Left kidney (tissue), 2 donors: Measurements from ENCODE around the gene DDIT3. TPM values are rescaled to one million over a fixed set of nuclear protein-coding genes. Genes with fewer than 3 reads are reported as not detected.
"Not testable (repeated sequence)": the region's sequence is repeated elsewhere in the genome, so short reads cannot be mapped to it uniquely, and the experiment has no call there.

Experiments
- DNase-seq: peaks from one replicate; pipeline ENCODE4 v3.0.0-alpha.2; 2013
- polyA plus RNA-seq: library from polyadenylated mRNA; unstranded; fragments of 120-200 nt; gene quantifications from one replicate; pipeline ENCODE4 v1.2.1, GENCODE V29; 2013; ENCODE audit not compliant: insufficient read length

Gene DDIT3
- polyA plus RNA-seq, 1 donor = 25.4 TPM

- no peak for DNase-seq
Measured at GRCh38 chr12:57526477-57527126, 6.3 kb upstream of the DDIT3 start.

DNA sequence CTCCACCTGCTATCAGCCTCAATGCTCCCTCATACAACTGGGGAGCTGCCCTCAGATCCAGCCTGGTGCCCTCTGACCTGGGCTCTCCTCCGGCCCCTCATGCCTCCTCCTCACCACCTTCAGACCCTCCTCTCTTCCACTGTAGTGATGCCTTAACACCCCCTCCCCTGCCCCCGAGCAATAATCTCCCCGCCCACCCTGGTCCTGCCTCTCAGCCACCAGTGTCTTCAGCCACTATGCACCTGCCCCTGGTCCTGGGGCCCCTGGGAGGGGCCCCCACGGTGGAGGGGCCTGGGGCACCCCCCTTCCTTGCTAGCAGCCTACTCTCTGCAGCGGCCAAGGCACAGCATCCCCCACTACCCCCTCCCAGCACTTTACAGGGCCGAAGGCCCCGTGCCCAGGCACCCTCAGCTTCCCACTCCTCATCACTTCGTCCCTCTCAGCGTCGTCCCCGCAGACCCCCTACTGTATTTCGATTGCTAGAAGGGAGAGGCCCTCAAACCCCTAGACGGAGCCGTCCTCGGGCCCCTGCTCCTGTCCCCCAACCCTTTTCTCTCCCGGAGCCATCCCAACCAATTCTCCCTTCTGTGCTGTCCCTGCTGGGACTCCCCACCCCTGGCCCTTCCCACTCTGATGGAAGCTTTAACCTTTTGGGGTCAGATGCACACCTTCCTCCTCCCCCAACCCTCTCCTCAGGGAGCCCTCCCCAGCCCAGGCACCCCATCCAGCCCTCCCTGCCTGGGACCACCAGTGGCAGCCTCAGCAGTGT is 5.5 kb upstream of the DDIT3 start:
- no peak for DNase-seq

DNA sequence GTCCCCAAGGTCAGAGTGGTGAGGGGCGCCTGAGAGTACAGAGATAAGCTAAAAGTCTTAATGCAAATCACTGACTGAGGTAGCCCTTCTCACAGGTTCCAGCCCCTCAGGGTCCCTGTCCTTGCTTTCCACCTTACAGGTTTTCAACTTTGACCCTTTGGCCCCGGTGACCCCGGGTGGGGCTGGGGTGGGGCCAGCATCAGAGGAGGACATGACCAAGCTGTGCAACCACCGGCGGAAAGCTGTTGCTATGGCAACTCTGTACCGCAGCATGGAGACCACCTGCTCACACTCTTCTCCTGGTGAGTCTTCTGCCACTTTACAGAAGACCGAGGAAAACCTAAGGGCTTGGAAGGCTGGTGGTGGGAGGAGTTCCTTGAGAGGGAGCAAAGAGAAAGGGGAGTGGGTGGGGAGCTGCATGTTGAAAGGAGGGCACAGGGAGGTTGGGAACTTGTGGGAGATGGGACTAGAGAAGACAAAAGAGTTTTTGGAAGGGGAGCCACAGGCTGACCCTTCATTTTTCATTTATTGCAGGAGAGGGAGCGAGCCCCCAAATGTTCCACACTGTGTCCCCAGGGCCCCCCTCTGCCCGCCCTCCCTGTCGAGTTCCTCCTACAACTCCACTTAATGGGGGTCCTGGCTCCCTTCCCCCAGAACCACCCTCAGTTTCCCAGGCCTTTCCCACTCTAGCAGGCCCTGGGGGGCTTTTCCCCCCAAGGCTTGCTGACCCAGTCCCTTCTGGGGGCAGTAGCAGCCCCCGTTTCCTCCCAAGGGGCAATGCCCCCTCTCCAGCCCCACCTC is 4.7 kb upstream of the DDIT3 start:
- no peak for DNase-seq

- no peak for DNase-seq
Measured at GRCh38 chr12:57523706-57524614, 3.6 kb upstream of the DDIT3 start.

DNA sequence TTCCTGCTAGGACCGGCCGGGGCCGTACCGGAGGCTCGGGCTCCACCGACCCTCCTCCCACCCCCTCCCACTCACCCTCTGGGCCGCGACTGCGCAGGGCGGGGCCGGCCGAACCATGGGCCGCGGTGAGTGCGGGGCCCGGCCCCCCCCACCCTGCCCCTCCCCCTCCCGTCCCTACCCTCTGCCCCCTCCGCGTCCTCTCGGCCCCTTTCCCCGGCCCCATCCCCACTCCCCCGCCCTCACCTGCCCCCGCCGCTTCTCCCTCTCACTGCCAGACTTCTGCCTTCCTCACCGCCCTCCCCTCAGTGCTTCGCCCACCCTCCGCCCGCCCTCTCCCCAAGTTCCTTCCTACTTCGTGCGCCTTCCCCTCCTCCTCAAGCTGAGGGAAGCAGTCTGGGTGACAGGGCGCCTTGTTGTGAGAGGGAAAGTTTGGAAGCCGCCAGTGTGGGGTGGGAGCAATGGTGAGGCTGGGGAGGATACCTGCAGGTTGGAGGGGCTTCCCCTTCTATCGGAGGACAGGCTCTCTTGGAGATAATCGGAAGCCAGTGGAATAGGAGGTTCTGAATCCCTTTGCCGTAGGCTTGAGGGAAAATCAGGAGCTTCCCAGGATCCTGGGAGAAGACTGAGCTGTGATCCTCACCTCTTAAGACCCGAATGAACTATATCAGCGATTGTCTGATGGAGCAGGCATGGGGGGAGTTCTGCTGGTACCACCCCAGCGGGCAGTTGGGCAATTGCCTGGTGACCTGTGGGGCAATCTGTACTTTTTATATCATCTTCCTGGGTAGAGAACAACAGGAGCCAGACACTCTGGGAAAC is 2.8 kb upstream of the DDIT3 start:
- DNase-seq = peak; percentile 72

DNA sequence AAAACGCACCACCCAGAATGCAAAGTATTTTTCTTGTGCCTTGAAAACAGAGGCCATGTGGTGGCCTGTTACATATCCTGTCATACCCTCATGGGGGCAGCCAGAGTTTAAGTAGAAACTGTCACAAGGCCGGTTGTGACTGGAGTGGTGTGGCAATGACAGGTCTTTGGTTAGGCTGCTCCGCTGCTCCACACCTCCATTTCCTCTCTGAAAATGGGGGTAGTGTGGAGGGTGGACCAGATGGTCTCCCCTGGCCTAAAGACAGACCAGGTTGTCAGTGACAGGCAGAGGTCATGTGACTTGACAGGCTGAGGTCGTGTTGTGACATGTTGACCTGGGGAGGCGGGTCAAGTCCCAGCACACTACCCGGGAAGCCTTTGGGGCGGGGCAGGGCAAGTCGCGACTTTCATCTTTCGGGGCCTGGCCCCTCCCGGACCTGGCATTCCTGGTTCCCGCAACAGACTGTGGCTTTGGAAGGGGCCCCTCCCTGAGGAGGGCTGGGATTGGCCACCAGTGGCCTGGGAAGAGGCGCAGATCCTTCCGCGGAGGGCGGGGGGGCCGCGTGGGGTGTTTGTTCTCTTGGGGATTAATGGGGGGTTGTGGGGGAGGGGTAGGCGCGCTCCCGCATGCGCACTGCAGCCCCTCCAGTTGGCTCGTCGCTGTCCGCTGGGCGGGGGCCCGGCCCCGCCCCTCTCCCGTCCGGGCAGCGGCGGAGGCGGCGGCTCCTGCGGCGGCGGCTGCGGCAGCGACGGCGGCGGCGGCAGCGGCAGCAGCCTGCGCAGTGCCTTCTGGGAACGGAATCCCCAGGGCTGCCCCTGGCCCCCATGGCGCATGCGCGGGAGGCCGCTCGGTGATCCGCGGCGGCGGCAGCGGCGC is 1.9 kb upstream of the DDIT3 start, which contains the start of gene MBD6:
TSS of gene MBD6 (plus strand) at position 814 of the 876 bp plus-strand sequence. CDS start 1,480 bp downstream, outside the sequence.
- DNase-seq = peak; percentile 90

- DNase-seq = peak; percentile 49
Measured at GRCh38 chr12:57521525-57522010, 1.3 kb upstream of the DDIT3 start.

DNA sequence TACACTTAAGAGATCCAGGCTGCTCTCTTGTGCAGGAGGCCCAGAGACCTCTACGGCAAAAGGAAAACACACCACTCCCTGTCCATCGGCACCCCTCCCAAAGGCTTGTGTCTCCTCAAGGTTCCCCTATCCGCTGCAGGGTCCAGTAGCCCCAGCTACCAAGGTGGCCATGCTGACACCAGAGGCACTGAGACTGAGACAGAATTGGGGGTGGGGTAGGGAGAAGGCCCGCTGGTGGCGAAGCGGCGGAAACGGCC is 590 bp downstream of the DDIT3 start:
- DNase-seq = peak; percentile 33

- DNase-seq = no peak
Measured at GRCh38 chr12:57518920-57519795, 1.2 kb downstream of the DDIT3 start.

DNA sequence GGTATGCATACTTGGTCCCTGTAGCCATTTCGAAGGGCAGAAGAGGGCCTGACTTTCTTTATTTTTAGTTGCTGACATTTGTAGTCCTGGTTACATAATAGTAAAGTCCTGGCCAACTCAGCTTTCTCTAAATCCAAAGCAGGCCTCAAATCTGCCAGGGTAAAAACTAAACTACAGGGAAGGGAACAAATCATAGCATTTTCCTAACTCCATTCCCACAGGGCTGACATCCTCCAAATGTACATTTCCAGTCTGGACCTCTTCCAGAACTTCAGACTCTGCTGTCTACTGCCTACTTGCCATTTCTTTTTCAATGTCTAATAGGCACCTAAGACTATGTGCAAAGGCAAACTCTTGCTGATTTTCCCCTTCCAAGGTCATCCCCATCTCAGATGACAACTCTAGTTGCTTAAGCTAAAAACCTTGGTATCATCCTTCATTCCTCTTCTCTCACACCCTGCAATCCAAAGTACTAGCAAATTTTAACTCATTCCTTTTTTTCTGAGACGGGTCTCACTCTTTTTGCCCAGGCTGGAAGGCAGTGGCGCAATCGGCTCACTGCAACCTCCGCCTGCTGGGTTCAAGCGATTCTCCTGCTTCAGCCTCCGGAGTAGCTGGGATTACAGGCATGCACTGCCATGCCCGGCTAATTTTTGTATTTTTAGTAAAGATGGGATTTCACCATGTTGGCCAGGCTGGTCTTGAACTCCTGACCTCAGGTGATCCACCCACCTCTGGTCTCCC is 2.0 kb downstream of the DDIT3 start:
- no peak for DNase-seq

DNA sequence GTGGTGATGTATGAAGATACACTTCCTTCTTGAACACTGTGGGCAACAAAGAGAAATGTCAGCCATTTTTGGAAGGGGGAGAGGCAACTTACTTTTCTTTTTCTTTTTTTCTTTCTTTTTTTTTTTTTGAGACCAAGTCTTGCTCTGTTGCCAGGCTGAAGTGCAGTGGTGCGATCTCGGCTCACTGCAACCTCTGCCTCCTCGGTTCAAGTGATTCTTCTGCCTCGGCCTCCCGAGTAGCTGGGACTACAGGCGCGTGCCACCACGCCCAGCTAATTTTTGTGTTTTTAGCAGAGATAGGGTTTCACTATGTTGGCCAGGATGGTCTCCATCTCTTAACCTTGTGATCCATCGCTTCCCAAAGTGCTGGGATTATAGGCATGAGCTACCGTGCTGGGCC is 2.6 kb downstream of the DDIT3 start:
- DNase-seq = not testable (repeated sequence)

DNA sequence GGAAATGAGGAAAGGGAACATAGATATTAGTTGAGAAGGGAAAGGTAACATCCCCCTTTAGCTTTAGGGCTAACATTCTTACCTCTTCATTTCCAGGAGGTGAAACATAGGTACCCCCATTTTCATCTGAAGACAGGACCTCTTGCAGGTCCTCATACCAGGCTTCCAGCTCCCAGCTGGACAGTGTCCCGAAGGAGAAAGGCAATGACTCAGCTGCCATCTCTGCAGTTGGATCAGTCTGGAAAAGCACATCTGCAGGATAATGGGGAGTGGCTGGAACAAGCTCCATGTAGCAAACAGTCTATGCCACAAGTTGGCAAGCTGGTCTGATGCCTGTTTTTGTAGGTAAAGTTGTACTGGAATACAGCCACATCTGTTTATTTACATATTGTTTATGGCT is 3.1 kb downstream of the DDIT3 start:
- no peak for DNase-seq

DNA sequence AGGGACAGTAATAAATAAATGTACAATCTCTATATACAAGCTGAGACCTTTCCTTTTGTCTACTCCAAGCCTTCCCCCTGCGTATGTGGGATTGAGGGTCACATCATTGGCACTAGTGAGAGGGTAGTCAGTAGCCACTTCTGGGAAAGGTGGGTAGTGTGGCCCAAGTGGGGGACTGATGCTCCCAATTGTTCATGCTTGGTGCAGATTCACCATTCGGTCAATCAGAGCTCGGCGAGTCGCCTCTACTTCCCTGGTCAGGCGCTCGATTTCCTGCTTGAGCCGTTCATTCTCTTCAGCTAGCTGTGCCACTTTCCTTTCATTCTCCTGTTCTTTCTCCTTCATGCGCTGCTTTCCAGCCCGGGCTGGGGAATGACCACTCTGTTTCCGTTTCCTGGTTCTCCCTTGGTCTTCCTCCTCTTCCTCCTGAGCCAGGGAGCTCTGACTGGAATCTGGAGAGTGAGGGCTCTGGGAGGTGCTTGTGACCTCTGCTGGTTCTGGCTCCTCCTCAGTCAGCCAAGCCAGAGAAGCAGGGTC is 3.6 kb downstream of the DDIT3 start:
- DNase-seq = no peak

DNA sequence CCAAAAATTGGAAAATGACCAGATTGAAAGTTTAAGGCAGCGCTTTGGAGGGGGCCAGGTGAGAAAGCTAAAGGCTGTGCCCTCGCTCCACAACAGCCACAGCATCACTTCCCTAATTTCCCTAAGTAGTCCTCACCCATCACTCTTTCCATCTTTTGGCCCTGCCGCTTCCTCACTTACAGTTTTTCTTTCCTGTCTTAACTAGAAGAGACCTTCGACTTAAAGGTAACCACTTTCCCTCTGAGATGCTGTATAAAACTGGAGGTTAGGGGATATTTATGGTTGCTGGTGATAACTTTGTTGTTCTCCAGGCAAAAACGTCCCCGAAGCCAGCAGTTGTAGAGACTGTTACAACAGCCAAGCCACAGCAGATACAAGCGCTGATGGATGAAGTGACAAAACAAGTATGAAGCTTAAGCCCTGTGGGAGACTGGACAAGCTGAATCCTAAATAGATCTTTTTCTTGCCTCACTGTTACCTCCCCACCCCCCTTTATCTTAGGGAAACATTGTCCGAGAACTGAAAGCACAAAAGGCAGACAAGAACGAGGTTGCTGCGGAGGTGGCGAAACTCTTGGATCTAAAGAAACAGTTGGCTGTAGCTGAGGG is 4.3 kb downstream of the DDIT3 start:
- no peak for DNase-seq

- DNase-seq = no peak
Measured at GRCh38 chr12:57515408-57515933, 4.8 kb downstream of the DDIT3 start.

DNA sequence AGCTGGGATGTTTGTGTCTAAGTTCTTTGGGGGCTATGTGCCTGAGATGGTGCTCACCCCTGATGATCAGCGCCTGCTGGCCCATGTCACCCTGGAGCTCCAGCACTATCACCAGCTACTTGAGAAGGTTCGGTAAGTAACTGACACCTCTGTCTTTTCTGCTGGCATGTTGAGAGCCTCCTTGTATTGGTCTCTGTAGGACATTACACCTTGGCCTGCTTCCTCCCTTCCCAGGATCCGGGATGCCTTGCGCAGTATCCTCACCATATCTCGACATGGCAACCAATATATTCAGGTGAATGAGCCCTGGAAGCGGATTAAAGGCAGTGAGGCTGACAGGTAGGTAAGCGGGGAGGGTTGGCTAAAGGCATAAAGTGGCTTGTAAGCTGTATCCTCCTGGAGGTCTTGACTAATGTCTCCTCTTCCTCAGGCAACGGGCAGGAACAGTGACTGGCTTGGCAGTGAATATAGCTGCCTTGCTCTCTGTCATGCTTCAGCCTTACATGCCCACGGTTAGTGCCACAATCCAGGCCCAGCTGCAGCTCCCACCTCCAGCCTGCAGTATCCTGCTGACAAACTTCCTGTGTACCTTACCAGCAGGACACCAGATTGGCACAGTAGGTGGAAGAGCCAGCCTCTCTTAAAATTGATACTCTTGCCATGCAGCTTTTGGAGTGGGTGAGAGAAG is 5.5 kb downstream of the DDIT3 start:
- no peak for DNase-seq
